Neutrophil (primary cell): ENCODE results near the gene CPEB1.

Source experiments
- H3K27ac ChIP-seq: fragments of 200-600 bp; sonication (generic); 2 replicates; pipeline ENCODE4 v1.5.1; 2016; ENCODE audit warnings: mild to moderate bottlenecking, moderate library complexity
- H3K27me3 ChIP-seq: fragments of 200-600 bp; sonication (generic); 2 replicates; pipeline ENCODE4 v1.6.0; 2016; ENCODE audit warnings: mild to moderate bottlenecking
- H3K36me3 ChIP-seq: fragments of 200-600 bp; sonication (generic); 2 replicates; pipeline ENCODE4 v1.5.1; 2017
- H3K4me1 ChIP-seq, 2 experiments: fragments of 200-600 bp in 1 of 2; sonication (generic) in 1 of 2; 1 replicate in 1 of 2; 2 replicates in 1 of 2; pipeline versions ENCODE4 v1.5.1 to v1.6.1; 2013 to 2016; ENCODE audit warnings: low read depth in 1 of 2, low read length in 1 of 2, mild to moderate bottlenecking in 1 of 2, moderate library complexity in 1 of 2; ENCODE audit not compliant: control insufficient read depth in 1 of 2, insufficient read depth in 1 of 2
- H3K4me3 ChIP-seq, 2 experiments: fragments of 200-600 bp in 1 of 2; sonication (generic) in 1 of 2; 1 replicate in 1 of 2; 2 replicates in 1 of 2; pipeline ENCODE4 v1.5.1; 2013 to 2016; ENCODE audit warnings: low read depth in 1 of 2, low read length in 1 of 2, mild to moderate bottlenecking in 1 of 2, moderate library complexity in 1 of 2
- H3K9me3 ChIP-seq: fragments of 200-600 bp; sonication (generic); 2 replicates; pipeline ENCODE4 v1.5.1; 2016
- CTCF ChIP-seq: fragments of 200-600 bp; sonication (generic); IDR thresholded peaks from 2 replicates; pipeline ENCODE4 v1.5.1; 2016; ENCODE audit warnings: antibody characterized with exemption

The CPEB1 gene

DNA sequence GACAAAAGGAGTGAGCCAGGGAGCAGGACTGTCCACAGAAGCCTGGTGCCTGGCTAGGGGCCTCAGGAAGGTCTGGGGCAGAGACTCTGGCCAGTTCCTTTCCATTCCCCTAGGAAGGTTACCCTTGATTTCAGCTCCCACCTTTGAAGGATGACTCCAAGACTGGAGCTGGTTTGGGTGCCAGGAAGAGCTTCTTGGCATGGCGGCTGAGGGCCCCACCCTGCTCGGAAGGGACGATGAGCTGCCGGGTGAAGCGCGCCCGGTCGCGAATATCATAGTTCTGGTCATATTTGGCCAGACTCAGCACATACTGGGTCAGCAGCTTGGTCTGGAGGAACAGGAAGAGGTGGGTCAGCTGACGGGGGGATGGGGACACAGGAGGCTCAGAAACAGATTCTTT, 19.4 kb upstream of the CPEB1 start:
- H3K4me1 ChIP-seq = no peaks in the 10 kb centered on the region
- no peak for TF ChIP-seq CTCF
- no peak overlapping the region for H3K4me3 ChIP-seq
- no peaks in the 10 kb centered on the region for H3K27me3 ChIP-seq
- H3K9me3 ChIP-seq = no peaks in the 10 kb centered on the region
- H3K36me3 ChIP-seq = no peaks in the 10 kb centered on the region
- H3K27ac ChIP-seq = no peak overlapping the region

- Histone ChIP-seq H3K27ac (no peak overlapping the region), H3K4me1 (no peaks in the 10 kb centered on the region), H3K36me3 (no peaks in the 10 kb centered on the region), H3K9me3 (no peaks in the 10 kb centered on the region), H3K27me3 (no peaks in the 10 kb centered on the region), H3K4me3 (no peak overlapping the region)
- no peak for TF ChIP-seq CTCF
Observed at GRCh38 chr15:82664021-82664420, 16.9 kb upstream of the CPEB1 start.

- no peaks in the 10 kb centered on the region for H3K4me1 ChIP-seq
- H3K4me3 ChIP-seq = no peak overlapping the region
- no peaks in the 10 kb centered on the region for H3K36me3 ChIP-seq
- no peak overlapping the region for H3K27ac ChIP-seq
- H3K9me3 ChIP-seq = no peaks in the 10 kb centered on the region
- no peak for TF ChIP-seq CTCF
- no peaks in the 10 kb centered on the region for H3K27me3 ChIP-seq
Observed at GRCh38 chr15:82663186-82663600, 16.0 kb upstream of the CPEB1 start.

- no peaks in the 10 kb centered on the region for H3K36me3 ChIP-seq
- no peak overlapping the region for H3K27ac ChIP-seq
- no peak overlapping the region for H3K4me3 ChIP-seq
- TF ChIP-seq CTCF = no peak
- no peaks in the 10 kb centered on the region for H3K9me3 ChIP-seq
- no peaks in the 10 kb centered on the region for H3K27me3 ChIP-seq
- no peaks in the 10 kb centered on the region for H3K4me1 ChIP-seq
Observed at GRCh38 chr15:82662641-82663040, 15.5 kb upstream of the CPEB1 start.

DNA sequence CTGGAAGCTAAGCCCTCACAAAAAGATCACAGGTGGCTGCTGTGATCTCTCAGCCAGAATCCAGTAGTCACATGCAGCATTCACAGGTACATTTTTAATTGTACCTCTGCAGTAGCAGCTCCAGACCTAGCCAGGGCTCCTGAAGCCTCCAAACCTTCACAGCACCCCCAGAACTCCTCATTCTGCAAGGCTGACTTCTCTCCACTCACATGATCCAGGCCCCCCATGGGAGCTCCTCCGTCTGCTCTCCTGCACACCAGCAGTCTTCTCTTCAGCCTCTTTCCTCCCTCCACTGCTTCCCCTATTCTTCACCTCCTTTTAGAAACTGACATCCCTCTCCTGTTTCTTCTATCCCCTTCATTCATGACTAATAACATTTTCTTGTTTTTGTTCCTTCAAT, 13.2 kb upstream of the CPEB1 start:
- H3K27ac ChIP-seq = no peak overlapping the region
- H3K4me3 ChIP-seq = no peak overlapping the region
- no peak for TF ChIP-seq CTCF
- no peaks in the 10 kb centered on the region for H3K27me3 ChIP-seq
- no peaks in the 10 kb centered on the region for H3K9me3 ChIP-seq
- H3K36me3 ChIP-seq = no peaks in the 10 kb centered on the region
- no peaks in the 10 kb centered on the region for H3K4me1 ChIP-seq

GRCh38 chr15:82656641-82657266, 9.6 kb upstream of the CPEB1 start:
- Histone ChIP-seq H3K27me3 (peaks cover 24% of the 10 kb centered on the region), H3K9me3 (no peaks in the 10 kb centered on the region), H3K4me3 (no peak overlapping the region), H3K36me3 (no peaks in the 10 kb centered on the region), H3K4me1 (no peaks in the 10 kb centered on the region), H3K27ac (no peak overlapping the region)
- TF ChIP-seq CTCF = no peak
